GM12864 (cell line): ENCODE measurements around the gene SLC4A5.
A peak's percentile ranks its signal among the peaks of the same experiment; 100 is the strongest.

Experiments used
- DNase-seq: peaks from one replicate; pipeline ENCODE4 v3.0.0-alpha.2; 2011; ENCODE audit warnings: low read depth
- H3K4me3 ChIP-seq: 2 replicates; pipeline ENCODE4 v1.5.1; 2011; ENCODE audit warnings: mild to moderate bottlenecking, low read depth, low read length, control low read depth
- CTCF ChIP-seq: IDR thresholded peaks from 2 replicates; pipeline ENCODE4 v1.5.1; 2011; ENCODE audit warnings: low read depth, mild to moderate bottlenecking, moderate library complexity, low read length, control low read depth, inconsistent platforms; ENCODE audit errors: missing control alignments

Gene SLC4A5

GRCh38 chr2:74253306-74253970, 89.8 kb downstream of the SLC4A5 start:
- TF ChIP-seq CTCF, result no peak
- no peak for DNase-seq
- H3K4me3 ChIP-seq, result no peak overlapping the region

- DNase-seq, result no peak
- no peak for TF ChIP-seq CTCF
- H3K4me3 ChIP-seq, result no peak overlapping the region
Measured at GRCh38 chr2:74252862-74253261, 90.4 kb downstream of the SLC4A5 start.

GRCh38 chr2:74252036-74252435, 91.2 kb downstream of the SLC4A5 start:
- TF ChIP-seq CTCF, result no peak
- H3K4me3 ChIP-seq, result no peak overlapping the region
- no peak for DNase-seq

GRCh38 chr2:74250189-74250631, 93.0 kb downstream of the SLC4A5 start:
- no peak overlapping the region for H3K4me3 ChIP-seq
- DNase-seq, result peak; percentile 15
- TF ChIP-seq CTCF, result peak; percentile 84

- H3K4me3 ChIP-seq, result no peak overlapping the region
- DNase-seq, result no peak
- no peak for TF ChIP-seq CTCF
Measured at GRCh38 chr2:74249406-74250122, 93.7 kb downstream of the SLC4A5 start.

- DNase-seq, result no peak
- TF ChIP-seq CTCF, result no peak
- H3K4me3 ChIP-seq, result no peak overlapping the region
Measured at GRCh38 chr2:74246496-74247195, 96.6 kb downstream of the SLC4A5 start.

GRCh38 chr2:74244286-74244685, 98.9 kb downstream of the SLC4A5 start:
- no peak for TF ChIP-seq CTCF
- no peak overlapping the region for H3K4me3 ChIP-seq
- DNase-seq, result no peak
